GM12878 (cell line): Measurements from ENCODE around the gene NECTIN1. TPM values are rescaled to one million over a fixed set of nuclear protein-coding genes. Genes with fewer than 3 reads are reported as not detected.

Source experiments
- BACH1 ChIP-seq: fragments of 450-650 bp; IDR thresholded peaks from 2 replicates; pipeline ENCODE4 v1.6.1; 2017; ENCODE audit warnings: mild to moderate bottlenecking, borderline replicate concordance
- BHLHE40 ChIP-seq, 2 experiments: fragments of 450-650 bp in 1 of 2; IDR thresholded peaks; 2 replicates each; pipeline ENCODE4 v1.6.1; 2011 to 2017; ENCODE audit warnings: low read depth in 2 of 2, borderline replicate concordance in 1 of 2, improper control_type of control experiment in 1 of 2, low read length in 1 of 2, mild to moderate bottlenecking in 1 of 2
- CHD1 ChIP-seq: IDR thresholded peaks from 2 replicates; pipeline ENCODE4 v1.6.1; 2012; ENCODE audit warnings: low read depth, low read length, improper control_type of control experiment
- CHD4 ChIP-seq: fragments of 200-600 bp; sonication (generic); IDR thresholded peaks from 2 replicates; pipeline ENCODE4 v1.6.1; 2016; ENCODE audit warnings: mild to moderate bottlenecking
- E2F4 ChIP-seq: IDR thresholded peaks from 2 replicates; pipeline ENCODE4 v1.6.1; 2012; ENCODE audit warnings: low read depth, low read length, improper control_type of control experiment
- FOS ChIP-seq: IDR thresholded peaks from 3 replicates; pipeline ENCODE4 v1.6.1; 2011; ENCODE audit warnings: borderline replicate concordance; ENCODE audit not compliant: insufficient read length; ENCODE audit errors: extremely low read depth
- IKZF2 ChIP-seq, 2 experiments: fragments of 450-650 bp; IDR thresholded peaks; 2 replicates each; pipeline ENCODE4 v1.6.1; 2017; ENCODE audit warnings: mild to moderate bottlenecking in 2 of 2, moderate library complexity in 2 of 2
- IRF4 ChIP-seq: IDR thresholded peaks from 2 replicates; pipeline ENCODE4 v1.6.1; 2011; ENCODE audit warnings: low read depth, low read length
- IRF5 ChIP-seq: fragments of 450-650 bp; IDR thresholded peaks from 2 replicates; pipeline ENCODE4 v1.6.1; 2017; ENCODE audit warnings: borderline replicate concordance
- JUND ChIP-seq: IDR thresholded peaks from 2 replicates; pipeline ENCODE4 v1.6.1; 2012; ENCODE audit warnings: low read depth, mild to moderate bottlenecking, low read length, improper control_type of control experiment, moderate library complexity
- KDM1A ChIP-seq: fragments of 200-600 bp; sonication (generic); IDR thresholded peaks from 2 replicates; pipeline ENCODE4 v1.6.1; 2016; ENCODE audit warnings: borderline replicate concordance
- KLF5 ChIP-seq: fragments of 450-650 bp; IDR thresholded peaks from 2 replicates; pipeline ENCODE4 v1.6.1; 2014; ENCODE audit warnings: mild to moderate bottlenecking; ENCODE audit not compliant: partially characterized antibody
- MEF2A ChIP-seq: IDR thresholded peaks from 2 replicates; pipeline ENCODE4 v1.6.1; 2011; ENCODE audit warnings: low read depth, mild to moderate bottlenecking, low read length, moderate library complexity; ENCODE audit not compliant: insufficient read depth
- MTA2 ChIP-seq: fragments of 450-650 bp; IDR thresholded peaks from 2 replicates; pipeline ENCODE4 v1.6.1; 2016; ENCODE audit warnings: low read depth, mild to moderate bottlenecking, moderate library complexity
- POLR2AphosphoS2 ChIP-seq: IDR thresholded peaks from 2 replicates; pipeline ENCODE4 v1.6.1; 2011; ENCODE audit warnings: low read depth, mild to moderate bottlenecking, low read length, improper control_type of control experiment, moderate library complexity
- POU2F2 ChIP-seq: IDR thresholded peaks from 3 replicates; pipeline ENCODE4 v1.6.1; 2011; ENCODE audit warnings: low read depth, mild to moderate bottlenecking, low read length, borderline replicate concordance
- SIX5 ChIP-seq: IDR thresholded peaks from 2 replicates; pipeline ENCODE4 v1.6.1; 2011; ENCODE audit warnings: mild to moderate bottlenecking, low read depth, low read length, moderate library complexity; ENCODE audit not compliant: severe bottlenecking
- SUPT20H ChIP-seq: IDR thresholded peaks from 2 replicates; pipeline ENCODE4 v1.6.1; 2011; ENCODE audit warnings: low read depth, mild to moderate bottlenecking, low read length, moderate library complexity, borderline replicate concordance; ENCODE audit not compliant: control insufficient read depth
- SUZ12 ChIP-seq: fragments of 200-600 bp; sonication (generic); IDR thresholded peaks from one replicate; pipeline ENCODE4 v1.6.1; 2018; ENCODE audit warnings: antibody characterized with exemption, mild to moderate bottlenecking; ENCODE audit not compliant: unreplicated experiment
- ZBTB4 ChIP-seq: fragments of 450-650 bp; formaldehyde crosslinking; IDR thresholded peaks from 2 replicates; pipeline ENCODE4 v1.4.0; 2022; ENCODE audit warnings: mild to moderate bottlenecking, moderate library complexity
- ZNF592 ChIP-seq: fragments of 450-650 bp; IDR thresholded peaks from 2 replicates; pipeline ENCODE4 v1.6.1; 2017; ENCODE audit warnings: mild to moderate bottlenecking, moderate library complexity
- ZNF622 ChIP-seq: fragments of 450-650 bp; IDR thresholded peaks from 2 replicates; pipeline ENCODE4 v1.6.1; 2017; ENCODE audit warnings: mild to moderate bottlenecking, inconsistent platforms
- polyA plus RNA-seq, 11 experiments: library from polyadenylated mRNA; depleted of rRNA in 4 of 11; unstranded in 6 of 11; stranded (reverse) in 5 of 11; fragments of >200 nt; fragmentation: Nextera tagmentation in 4 of 11; fragmentation: Illumina TruSeq in 1 of 11; extraction: Ambion mirVana in 4 of 11; extraction: Trizol in 1 of 11; gene quantifications; 1 replicate in 1 of 11; 2 replicates in 10 of 11; pipeline versions ENCODE4 v1.2.1 to v1.2.3, GENCODE V29; 2011 to 2016; ENCODE audit warnings: inconsistent platforms in 2 of 11, missing spikeins in 2 of 11, low read depth in 1 of 11
- total RNA-seq, 4 experiments: library from RNA; depleted of rRNA in 3 of 4; stranded (reverse); fragments of >200 nt in 3 of 4; fragmentation: Illumina TruSeq in 1 of 4; extraction: Trizol in 1 of 4; gene quantifications; 2 replicates each; pipeline versions ENCODE4 v1.2.1 to v1.2.3, GENCODE V29; 2013 to 2021

The NECTIN1 gene
- total and polyA plus RNA-seq, 10 of the 15 experiments (the other 5 are each of a cell fraction or from before 2014, with no cell fraction given), result 0.97 to 9.2 (median 2.3) TPM

GRCh38 chr11:119759324-119759723 lies 30.3 kb upstream of the NECTIN1 start (continued):
- no peak for TF ChIP-seq CHD4
- no peak for TF ChIP-seq IRF4
- peak; percentile 32; the same call in 1 of the 3 replicates for TF ChIP-seq POU2F2
- no peak for TF ChIP-seq JUND
- TF ChIP-seq KDM1A, result no peak
- no peak for TF ChIP-seq IRF5
- no peak for TF ChIP-seq FOS
- no peak for TF ChIP-seq SUPT20H
- no peak for TF ChIP-seq ZNF622
- no peak for TF ChIP-seq POLR2AphosphoS2
- TF ChIP-seq MTA2, result peak; percentile 77
- no peak for TF ChIP-seq SIX5
- TF ChIP-seq CHD1, result no peak
- no peak for TF ChIP-seq ZBTB4
- no peak for TF ChIP-seq KLF5
- TF ChIP-seq IKZF2 (IDR thresholded peaks at IDR 0.05), result peak; percentile 54 to 61; a peak in 3 of 4 replicates
- TF ChIP-seq BACH1, result no peak
- TF ChIP-seq BHLHE40 (IDR thresholded peaks at IDR 0.05; ENCODE audit: borderline replicate concordance in 1 of 2, low read depth in 2 of 2, low read length in 1 of 2), result peak; percentile 56 to 75; a peak in 3 of 4 replicates
- no peak for TF ChIP-seq MEF2A
- TF ChIP-seq SUZ12, result no peak
- no peak for TF ChIP-seq ZNF592
- TF ChIP-seq E2F4, result no peak
